GM12891 (cell line): ENCODE results near the gene IRF9.
"Not testable (repeated sequence)": the region's sequence is repeated elsewhere in the genome, so short reads cannot be mapped to it uniquely, and the experiment has no call there.

Source experiments
- PAX5 ChIP-seq: IDR thresholded peaks from 2 replicates; pipeline ENCODE4 v1.6.1; 2011; ENCODE audit warnings: low read length, moderate library complexity, mild to moderate bottlenecking; ENCODE audit not compliant: insufficient read depth, severe bottlenecking
- POLR2A ChIP-seq: IDR thresholded peaks from 2 replicates; pipeline ENCODE4 v1.6.1; 2011; ENCODE audit warnings: low read depth, low read length, control low read depth
- POLR2AphosphoS5 ChIP-seq: IDR thresholded peaks from 2 replicates; pipeline ENCODE4 v1.6.1; 2011; ENCODE audit warnings: low read depth, low read length, control low read depth
- POU2F2 ChIP-seq: IDR thresholded peaks from 2 replicates; pipeline ENCODE4 v1.6.1; 2011; ENCODE audit warnings: low read depth, mild to moderate bottlenecking, control low read depth, low read length, moderate library complexity
- SPI1 ChIP-seq: IDR thresholded peaks from 2 replicates; pipeline ENCODE4 v1.6.1; 2011; ENCODE audit warnings: low read depth, low read length, control low read depth
- TAF1 ChIP-seq: IDR thresholded peaks from 2 replicates; pipeline ENCODE4 v1.6.1; 2011; ENCODE audit warnings: low read depth, low read length, control low read depth

GRCh38 chr14:24203249-24203886, 42.3 kb downstream of the IRF9 start:
- not testable (repeated sequence) for TF ChIP-seq POLR2A, TAF1, POLR2AphosphoS5, SPI1, POU2F2, PAX5
